NCI-H345 treated with DMSO at 0.1 percent for 48 hours (cell line): ENCODE measurements around the gene KSR2.

Source experiments
- DNase-seq: peaks from one replicate; lab custom pipeline; 2025; ENCODE audit not compliant: unreplicated experiment; lab: John Stamatoyannopoulos, UW

KSR2 gene

DNA sequence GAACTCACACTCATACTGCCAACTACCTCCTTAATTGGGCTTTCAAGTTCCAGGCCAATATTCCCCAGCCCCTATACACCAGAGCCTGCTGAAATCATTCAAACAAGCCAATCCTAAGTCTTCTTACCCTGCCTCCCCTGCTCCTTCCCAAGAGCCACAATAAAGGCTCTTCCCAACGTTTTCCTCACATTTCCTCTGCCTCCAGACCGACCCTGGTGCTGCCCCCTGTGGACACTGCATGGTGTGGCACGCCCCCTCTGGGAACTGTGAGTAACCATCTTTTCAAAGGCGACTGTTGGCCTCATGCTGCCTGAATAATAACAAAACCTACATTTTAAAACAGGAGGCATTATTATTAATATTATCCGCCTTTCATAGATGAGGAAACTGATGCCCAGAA lies 495.8 kb downstream of the KSR2 start:
- DNase-seq = no peak

DNA sequence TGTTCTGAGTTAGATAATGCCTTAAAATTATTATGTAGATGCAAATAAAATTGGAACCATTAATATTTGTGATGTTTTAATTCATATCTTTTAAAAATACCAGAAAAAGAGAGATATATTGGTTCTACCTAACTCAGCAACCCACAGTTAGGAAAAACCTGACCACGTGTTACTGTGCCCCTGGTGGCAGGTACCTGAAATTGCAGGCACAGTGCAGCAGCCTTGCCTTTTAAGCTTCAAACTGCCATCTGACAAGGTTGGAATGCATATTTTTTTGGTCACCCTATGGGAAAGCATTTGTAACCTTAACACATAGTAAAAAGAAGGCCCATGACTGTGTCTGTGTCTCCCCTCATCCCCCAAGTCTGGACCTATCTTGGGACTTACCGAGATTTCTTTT lies 498.0 kb downstream of the KSR2 start:
- DNase-seq = no peak

DNA sequence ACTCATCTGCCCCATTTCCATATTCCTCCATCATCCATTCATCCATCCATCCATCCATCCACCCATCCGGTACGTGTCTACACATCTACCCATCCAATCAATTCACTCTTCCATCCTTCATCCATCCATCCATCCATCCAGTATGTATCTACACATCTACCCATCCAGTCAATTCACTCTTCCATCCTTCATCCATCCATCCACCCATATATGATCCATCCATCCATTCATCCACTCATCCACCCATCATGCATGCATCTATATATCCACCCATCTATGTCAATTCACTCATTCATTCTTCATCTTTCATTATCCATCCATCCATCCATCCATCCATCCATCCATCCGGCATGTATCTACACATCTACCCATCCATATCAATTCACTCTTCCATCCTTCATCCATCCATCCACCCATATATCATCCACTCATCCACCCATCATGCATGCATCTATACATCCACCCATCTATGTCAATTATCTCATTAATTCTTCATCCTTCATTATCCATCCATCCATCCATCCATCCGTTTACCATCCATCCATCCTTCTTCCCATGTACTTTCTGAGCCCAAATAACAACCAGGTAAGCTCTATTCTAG lies 498.8 kb downstream of the KSR2 start:
- no peak for DNase-seq

DNA sequence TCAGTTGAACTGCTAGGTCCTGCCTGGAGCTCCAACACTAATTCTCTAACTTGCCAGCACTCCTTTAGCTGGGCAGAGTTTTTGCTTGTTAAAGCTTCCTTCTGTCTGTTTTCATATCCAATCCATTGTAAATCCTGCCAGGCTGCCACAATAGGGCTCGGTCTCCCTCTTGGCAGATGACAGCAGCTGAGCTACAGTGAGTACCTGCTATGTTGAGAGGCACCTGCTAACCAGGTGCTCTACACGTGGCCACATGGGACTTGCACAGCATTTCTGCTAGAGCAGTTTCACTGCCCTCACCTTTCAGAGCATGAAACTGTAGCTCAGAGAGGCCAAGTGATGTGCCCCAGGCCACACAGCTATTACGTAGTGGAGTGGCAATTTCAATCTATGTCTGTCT lies 500.8 kb downstream of the KSR2 start:
- DNase-seq = peak; percentile 64

DNA sequence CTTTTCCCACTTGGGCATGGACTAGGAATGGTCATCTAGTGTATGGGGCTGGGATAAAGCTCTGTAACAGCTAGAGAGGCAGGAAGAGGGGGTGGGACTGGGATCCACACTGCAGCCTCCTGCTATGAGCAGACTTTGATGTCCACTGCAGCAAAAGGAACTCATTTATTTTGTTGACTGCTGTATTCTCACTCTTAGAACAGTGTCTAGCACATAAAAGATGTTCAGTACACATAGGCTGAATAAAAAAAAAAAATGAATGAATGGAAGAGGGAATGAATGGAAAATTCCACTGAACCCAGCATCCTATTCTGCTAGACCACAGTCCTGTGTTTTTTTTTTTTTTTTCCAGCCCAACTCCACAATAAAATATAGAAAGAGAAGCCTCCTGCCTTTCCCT lies 501.2 kb downstream of the KSR2 start:
- no peak for DNase-seq

DNA sequence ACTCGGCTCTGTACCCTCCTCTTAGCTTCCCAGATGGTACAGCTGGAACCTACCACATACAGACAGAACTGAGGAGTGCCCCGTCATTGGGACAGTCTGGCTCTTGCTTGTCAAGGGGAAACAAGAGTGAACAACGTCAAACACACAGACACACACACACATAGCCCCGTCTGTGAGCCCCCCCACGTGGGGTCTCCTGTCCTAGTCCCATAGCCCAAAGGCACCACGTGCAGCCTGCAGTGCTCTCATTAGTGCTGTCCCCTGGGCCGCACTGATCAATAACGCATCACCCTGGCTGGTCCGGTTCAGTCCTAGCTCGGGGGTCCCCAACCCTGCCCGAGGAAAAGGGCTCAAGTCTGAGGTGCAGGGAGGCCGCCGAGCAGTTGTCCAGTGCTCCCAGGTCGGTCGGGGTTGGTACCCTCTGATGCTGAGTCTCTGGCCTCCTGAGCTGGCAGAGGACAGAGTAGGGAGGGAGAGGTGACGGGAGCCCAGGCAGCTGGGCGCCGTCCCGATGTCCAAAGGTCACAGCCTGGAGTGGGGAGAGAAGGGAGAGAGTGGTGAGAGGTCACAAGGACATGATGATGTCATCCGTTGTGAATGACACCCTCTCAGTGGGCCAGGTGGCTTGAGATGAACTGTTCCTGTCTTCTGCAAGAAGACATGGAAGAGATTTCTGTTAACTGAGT lies 502.0 kb downstream of the KSR2 start:
- DNase-seq = no peak

DNA sequence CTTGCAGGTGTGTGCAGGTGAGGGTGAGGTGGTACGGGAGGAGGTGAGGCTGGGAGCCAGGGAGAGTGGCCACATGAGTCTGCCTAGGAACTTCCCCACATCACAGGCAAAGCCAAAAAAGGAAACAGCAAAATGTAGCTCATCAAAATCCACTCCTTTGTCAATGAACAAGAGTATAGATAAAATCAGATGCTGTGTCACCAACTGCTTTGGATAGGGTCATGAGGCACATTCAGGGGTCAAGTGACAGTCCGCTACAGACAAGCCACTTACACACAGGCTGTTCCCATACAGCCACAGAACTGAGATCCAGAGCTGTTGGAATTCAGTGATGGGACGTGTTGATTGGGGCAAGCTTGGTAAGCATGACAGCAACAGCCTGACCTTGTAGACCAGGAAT lies 507.1 kb downstream of the KSR2 start:
- no peak for DNase-seq

DNA sequence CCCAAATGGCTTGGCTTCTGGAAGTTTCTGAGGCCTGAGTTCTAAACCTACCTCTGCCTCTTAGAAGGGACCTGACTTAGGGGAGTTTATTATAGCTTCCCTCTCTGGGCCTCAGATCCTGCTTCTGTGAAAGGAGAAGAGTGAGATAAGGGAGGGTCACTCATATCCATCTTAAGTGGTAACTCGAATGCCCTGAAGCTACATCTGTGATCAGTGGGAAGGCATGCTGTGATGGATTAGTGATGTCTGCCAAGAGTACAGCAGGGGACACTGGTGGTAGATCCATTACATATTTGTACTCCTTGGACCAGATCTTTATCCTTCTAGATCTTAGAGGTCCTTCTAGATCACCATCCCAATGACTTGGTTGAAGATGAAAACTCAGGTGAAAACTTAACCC lies 509.6 kb downstream of the KSR2 start:
- DNase-seq = no peak

DNA sequence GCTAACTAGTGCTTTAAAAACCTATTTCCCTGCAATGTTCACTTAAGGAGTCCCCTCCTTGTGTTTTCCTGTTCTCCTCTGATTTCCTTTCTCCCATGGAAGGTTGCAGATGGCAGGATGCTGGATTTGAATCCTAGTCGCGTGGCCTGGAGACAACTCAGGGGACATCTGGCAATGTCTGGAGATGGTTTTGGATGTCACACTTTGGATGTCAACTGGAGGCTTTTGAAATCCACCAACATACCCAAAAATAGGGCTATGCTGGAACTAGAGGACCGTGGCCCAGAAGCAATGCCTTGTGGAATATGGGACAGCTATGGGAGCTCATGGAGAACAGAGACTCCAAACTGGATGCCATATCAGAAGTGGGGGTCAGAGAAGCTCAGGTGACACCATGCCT lies 511.6 kb downstream of the KSR2 start:
- DNase-seq = no peak

DNA sequence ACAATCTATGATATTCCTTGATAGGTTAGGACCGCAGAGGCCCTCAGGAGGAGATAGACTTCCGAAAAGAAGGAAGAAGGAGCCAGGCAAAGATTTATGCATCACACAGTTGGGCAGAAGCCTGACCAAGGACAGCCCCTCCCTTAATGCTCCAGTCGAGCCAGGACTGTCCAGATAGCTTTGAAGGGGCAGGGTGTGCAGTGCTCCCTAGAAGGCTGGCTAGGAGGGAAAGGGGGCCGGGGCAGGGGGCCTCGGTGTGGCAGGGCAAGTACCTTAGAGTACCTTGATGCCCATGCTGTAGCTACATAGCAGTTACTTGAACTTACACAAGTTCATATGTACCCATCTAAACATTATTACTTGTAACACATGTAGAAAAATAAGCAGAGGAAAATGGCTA lies 512.7 kb downstream of the KSR2 start:
- no peak for DNase-seq

DNA sequence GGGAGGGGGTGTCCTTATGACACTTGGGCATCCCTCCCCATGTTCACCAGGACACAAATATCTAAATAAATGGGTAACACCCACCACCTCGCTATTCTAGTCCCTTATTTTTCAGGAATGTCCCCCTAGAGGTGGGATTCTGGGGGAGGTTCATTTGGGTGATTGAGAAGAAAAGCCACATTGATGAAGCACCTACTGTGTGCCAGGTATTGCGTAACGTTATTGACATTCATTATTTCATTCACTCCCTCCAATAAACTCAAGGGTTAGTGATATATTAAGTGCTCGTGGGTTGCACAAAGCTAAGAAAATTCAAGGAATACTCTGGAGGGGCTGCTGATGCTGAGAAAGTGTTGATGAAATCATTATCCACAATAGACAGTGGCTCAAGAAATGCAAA lies 514.8 kb downstream of the KSR2 start:
- DNase-seq = no peak

DNA sequence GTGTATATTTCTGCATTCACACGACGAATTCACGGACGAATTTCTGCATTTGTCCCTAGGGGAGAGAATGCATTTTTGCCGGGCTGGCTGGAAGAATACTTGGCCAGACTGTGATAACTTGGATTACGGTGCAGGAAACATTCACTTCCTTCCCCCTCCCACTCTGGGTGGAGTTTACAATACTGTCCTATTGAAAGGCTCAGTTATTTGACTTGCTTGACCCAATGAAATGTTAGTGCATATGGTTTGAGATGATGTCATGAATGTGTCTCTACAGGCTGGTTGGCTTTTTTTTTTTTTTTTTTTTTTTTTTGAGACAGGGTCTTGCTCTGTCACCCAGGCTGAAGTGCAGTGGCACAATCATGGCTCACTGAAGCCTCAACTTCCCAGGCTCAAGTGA lies 516.7 kb downstream of the KSR2 start:
- no peak for DNase-seq

DNA sequence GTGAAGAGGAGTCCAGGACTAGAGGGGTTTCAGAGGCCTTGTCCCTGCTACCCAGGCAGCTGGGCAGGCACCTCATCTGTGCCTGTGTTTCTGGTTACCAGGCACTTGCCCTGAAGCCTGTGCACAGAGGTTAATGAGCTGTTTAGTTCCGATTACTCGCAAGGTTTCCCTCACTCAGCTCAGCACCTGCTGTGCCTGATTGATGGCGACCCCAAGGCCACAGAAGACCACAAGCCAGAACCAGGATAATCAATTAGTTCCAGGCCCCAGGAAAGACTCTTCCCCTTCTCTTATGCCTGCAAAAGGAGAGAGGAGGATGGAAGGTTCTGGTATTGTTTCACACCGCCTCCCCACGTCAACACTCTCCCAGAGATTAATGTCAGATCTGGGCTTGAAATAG lies 518.6 kb downstream of the KSR2 start:
- DNase-seq = no peak

DNA sequence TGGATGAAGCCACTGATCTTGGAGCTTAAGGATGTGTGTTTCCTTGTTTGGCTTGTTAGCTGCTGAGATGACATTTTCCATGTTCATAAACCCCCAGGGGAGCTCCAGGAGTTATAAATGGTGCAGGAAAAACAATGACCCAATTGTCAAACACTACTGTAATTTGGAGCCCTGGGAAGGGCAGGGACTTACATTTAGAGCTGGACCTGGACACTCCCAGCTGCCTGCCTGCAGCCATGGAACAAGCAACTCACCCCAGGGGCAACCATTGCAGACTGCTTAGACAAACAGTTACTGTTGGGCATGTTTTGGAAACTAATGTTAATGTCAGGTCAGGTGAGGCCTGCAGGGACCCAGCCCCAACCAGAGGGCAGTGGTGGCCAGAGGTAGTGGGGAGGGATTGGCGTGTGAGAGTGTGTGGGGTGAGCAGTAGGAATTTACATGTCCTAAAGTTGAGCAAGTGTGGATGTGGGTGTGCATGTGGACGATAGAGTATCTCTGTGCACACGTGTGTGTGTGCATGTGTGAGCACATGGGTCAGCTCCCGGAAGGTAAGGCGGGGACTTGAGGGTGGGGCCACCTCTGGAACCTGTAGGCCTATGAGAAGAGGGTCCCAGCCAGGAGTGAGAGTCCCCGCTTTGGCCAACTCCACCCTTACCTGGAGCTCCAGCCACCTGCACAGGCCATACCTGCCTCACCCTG lies 521.0 kb downstream of the KSR2 start:
- no peak for DNase-seq

DNA sequence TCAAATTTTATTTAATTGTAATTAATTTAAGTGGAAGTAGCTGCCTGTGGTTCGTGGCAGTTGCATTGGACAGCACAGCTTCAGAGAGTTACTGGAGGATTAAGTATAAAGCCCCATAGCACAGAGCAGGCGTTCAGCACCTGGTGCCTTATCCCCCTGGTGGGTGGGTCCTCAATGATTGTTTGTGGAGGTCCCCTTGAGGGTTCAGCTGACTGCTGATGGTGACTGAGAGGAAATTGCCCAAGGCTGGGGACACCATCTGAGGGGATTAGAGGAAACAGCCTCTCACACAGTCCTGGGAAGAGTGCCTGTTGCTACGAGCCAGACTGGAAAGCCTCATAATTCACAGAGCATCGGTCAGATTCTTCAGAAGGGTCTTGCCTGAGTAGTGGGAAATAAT lies 524.0 kb downstream of the KSR2 start:
- DNase-seq = peak; percentile 9

DNA sequence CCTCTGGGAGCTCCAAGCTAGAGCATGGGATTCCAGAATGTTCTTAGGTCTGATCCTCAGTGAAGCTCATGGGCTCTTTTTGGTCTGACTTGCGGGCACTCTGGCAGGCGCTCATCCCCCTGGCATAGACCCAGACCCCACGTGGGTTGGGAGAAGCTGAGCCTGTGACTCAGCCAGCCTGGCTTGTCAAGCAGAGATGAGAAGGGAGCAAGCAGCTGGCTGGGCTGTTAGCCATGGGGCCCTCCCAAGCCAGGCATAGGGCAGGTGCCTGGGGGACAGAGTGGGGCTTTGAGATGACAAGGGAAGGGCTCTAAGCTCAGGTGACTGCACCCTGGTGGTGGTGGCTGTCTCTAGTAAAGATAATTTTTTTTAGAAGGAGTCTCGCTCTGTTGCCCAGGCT lies 527.0 kb downstream of the KSR2 start:
- no peak for DNase-seq

DNA sequence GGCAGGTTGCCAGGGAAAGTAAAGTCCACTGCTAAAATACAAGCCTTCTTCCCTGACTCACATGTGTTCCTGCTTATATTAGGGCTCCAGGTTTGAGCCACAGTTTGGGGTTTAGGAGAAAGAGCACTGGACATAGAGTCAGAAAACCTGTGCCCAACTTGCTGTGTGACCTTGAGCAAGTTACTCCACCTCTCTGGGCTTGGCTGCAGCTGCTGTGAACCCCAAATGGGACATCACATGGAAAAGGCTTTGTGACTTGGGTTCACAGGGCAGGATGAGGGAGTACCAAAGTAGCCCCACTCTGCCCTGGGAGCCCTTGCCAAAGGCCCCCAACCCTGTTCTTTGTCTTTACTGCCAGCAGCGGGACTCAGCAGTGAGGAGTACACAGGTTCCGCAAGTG lies 528.4 kb downstream of the KSR2 start:
- no peak for DNase-seq

DNA sequence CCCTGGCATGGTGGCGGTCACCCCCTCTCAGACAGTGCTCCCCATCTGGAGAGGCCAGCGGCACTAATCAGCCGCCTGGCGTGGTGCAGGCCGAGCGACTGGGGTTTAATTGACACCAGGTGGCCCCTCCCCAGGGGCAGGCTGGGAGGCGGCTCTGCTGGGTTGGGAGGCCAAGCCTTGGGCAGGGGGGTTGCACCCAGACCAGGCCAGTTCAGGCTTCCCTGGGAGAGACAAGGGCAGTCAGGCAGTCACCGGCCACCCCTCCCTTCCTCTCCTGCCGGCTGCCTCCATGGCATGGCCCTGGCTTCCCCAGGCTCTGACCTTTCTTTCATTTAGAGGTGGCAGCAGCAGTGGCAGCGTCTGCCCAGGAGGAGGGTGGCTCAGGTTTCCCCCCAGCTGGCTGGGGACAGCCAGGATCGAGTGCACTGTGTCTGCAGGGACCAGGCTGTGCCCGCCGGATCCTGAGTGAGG lies 529.2 kb downstream of the KSR2 start:
- no peak for DNase-seq

DNA sequence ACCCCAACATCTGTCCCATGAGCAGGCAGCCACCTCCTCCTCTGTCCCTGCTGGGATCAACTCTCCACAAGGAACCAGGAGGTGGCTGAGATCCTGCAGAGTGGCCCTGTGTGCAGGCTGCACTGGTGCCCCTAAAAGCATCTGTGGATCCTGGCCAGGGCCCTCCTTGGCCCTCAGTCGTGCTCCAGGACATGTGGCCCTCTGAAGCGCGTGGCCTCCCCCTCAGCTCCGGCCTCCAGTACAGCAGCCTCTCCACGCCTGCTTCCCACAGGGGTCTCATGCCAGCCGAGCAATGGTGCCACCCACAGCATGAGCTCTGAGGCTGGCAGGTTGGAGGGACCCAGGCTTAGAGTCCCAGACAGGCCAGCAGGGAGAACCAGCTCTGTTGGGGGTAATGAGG lies 530.0 kb downstream of the KSR2 start:
- no peak for DNase-seq

DNA sequence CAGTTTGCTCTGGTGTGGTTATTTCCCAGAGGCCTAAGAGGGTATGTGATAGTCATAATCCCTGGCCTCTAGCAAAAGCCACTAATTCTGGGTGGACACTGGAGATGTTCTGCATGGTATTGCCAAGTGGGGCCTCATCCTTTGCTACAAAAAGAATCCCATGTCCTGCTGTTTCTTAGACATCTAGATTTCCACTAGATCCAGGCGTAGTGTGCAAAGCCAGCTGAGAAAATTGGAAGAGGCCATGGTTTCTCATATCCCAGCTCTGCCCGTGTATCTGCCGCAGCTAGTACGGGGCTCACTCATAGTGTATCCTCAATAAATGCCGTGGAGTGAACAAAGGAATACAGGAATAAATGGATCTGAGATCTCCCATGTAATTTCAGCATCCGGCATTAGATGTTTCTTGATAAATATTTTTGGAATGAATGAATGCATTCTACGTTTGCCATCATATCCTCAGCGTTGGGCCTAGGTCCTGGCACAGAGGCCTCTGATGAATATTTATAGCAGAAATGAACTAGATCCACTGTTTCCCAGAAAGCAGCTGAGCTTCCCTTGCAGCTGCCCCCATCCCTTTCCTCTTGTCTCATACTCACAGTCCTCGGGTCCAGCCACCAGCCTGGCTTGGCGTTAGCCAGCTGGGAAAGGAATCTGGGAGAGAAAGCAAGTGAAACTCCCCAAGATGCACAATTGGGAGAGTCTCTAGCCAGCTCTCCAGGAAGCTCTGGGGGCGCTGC lies 531.1 kb downstream of the KSR2 start:
- no peak for DNase-seq

DNA sequence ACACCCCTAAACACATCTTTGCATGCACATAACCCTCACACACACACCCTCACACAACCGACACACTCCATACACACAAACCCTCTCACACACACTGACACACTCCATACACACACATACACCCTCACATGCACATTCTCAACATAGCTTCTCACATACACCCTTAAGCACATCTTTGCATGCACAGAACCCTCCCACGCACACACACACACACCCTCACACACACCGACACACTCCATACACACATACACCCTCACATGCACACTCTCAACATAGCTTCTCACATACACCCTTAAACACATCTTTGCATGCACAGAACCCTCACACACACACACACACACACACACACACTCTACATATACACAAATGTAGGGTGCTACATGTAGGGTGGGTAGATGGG lies 534.9 kb downstream of the KSR2 start:
- DNase-seq = no peak

DNA sequence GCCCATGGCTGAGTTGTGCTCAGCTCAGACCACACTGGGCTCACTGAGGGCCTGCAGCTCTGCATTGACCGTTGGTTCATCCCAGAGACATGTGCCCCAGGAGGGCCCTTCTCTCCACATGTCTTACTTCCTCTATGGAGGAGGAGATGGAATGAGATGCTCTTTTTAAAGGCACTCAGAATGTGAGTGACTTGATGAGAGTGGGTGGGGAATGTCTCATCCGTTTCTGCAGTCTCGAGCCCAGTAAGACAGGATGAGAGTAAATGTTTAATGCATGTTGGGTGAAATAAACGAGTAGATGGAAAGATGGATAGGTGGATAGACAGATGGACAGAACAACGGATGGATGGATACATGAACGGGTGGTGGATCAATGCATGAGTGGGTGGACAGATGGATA lies 538.5 kb downstream of the KSR2 start:
- DNase-seq = no peak
